SK-N-DZ (cell line): ENCODE results near the gene KRTAP5-3.
"Not testable (repeated sequence)": the region's sequence is repeated elsewhere in the genome, so short reads cannot be mapped to it uniquely, and the experiment has no call there.

Source experiments
- DNase-seq: peaks from one replicate; pipeline ENCODE4 v3.0.0-alpha.2; 2015; ENCODE audit warnings: low spot score

KRTAP5-3 gene

DNA sequence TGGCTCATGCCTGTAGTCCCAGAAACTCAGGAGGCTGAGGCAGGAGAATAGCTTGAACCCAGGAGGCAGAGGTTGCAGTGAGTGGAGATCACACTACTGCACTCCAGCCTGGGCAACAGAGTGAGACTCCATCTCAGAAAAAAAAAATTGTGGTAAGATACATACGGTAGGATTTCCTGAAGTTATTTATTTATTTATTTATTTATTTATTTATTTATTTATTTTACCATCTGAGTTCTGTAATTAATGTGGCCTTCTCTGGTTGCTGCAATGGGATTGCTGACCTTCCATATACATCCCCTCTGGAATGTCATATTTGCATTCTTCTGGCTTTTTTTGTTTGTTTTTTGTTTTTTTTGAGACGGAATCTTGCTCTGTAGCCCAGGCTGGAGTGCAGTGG, 25.4 kb downstream of the KRTAP5-3 start:
- DNase-seq: not testable (repeated sequence)

DNA sequence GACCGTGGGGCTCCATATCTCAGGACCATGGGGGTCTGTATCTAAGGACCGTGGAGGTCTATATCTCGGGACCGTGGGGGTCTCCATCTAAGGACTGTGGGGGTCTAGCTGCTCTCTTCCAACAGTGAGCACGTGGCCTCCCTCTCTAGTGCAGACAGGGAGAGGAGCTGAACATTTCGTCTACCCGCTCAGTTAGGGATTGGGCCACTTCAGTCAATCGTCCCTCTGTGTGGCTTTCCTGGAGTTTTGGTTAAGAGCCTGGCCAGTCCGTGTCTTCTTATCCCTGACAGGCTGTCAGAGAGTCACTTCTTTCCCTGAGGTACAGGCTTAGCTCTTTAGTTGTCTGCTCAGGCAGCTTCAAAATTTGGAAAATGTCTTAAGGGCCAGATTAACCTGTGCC, 26.3 kb downstream of the KRTAP5-3 start:
- DNase-seq: no peak

DNA sequence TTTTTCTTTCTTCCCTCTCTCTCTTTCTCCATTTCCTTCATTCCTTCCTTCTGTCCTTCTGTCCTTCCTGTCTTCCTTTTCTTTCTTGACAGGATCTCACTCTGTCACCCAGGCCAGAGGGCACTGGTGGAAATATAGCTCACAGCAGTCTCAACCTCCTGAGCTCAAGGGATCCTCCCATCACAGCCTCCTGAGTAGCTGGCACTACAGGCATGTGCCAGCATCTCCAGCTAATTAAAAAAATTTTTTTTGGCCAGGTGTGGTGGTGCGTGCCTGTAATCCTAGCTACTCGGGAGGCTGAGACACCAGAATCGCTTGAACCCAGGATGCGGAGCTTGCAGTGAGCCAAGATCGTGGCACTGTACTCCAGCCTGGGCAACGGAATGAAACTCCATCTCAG, 31.4 kb downstream of the KRTAP5-3 start:
- DNase-seq: no peak

DNA sequence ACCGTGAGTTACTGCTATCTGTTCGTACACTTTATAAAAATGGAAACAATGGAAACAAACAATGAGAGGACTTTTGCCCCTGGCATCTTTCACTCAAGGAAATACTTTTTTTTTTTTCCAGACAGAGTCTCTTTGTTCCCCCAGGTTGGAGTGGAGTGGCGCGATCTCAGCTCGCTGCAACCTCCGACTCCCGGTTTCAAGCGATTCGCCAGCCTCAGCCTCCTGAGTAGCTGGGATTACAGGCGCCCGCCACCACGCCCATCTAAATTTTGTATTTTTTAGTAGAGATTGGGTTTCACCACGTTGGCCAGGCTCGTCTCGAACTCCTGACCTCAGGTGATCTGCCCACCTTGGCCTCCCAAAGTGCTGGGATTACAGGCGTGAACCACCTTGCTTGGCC, 32.5 kb downstream of the KRTAP5-3 start:
- not testable (repeated sequence) for DNase-seq

DNA sequence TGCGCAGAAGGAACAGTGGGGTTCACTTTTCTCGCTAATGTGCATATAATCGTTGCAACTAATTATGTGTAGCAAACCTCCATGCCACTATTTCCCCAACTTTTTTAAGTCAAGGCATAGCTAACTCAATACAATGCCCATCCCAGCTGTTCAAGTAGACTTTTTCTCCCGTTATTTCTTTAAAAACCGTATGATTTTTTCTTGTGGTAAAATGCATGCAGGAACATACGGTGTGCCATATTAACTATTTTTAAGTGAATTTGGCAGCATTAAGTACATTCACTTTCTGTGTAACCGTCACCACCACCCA, 33.4 kb downstream of the KRTAP5-3 start:
- DNase-seq: no peak

DNA sequence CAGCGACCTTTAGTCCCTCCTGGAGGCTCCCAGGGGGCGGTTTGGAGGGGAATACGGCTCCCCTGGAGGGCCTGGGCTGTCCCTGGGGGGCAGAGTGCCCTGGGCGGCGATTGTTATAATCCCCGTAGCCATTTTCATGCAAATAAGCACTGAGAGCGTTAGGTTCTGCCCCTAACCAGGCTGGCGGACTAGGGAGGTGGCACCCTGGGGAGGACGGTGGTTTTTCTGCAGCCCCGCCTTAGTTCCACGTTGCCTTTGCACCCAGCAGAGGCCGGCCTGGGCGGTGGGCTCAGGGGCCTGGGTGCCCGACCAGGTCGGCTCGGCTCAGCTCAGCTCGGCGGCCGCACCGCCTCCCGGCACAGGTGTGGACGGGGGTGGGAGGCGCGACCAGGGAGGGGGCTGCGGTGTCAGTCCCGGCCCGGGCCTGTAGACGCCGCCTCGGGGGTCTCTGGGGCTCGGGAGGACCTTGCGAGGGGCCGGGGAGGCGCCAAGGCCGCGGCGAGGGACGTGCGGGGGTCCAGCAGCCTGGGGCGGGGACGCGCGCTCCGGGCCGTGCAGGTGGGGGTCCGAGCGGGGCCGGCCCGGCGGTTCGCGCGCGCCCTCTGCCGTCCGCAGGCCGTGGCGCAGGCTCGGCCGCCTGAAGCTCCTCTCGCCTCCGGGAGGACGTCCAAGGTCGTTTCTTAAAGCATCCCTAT, 33.9 kb downstream of the KRTAP5-3 start:
- DNase-seq: no peak

DNA sequence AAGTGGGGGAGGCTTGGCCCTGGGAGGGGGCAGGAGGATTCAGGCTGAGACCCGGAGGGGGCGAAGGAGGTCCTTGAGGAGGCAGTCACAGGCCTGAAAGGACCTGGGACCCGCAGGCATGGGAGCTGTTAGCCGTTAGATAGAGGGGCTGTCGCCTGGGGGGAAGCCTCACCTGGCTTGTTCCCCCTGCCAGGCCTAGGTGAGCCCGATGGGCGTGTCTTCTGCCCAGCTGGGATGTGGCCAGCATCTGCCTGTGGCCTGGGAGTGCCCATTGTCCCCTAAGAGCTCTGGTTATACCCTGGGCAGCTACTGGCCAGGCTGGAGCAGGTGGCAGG, 34.4 kb downstream of the KRTAP5-3 start:
- no peak for DNase-seq

DNA sequence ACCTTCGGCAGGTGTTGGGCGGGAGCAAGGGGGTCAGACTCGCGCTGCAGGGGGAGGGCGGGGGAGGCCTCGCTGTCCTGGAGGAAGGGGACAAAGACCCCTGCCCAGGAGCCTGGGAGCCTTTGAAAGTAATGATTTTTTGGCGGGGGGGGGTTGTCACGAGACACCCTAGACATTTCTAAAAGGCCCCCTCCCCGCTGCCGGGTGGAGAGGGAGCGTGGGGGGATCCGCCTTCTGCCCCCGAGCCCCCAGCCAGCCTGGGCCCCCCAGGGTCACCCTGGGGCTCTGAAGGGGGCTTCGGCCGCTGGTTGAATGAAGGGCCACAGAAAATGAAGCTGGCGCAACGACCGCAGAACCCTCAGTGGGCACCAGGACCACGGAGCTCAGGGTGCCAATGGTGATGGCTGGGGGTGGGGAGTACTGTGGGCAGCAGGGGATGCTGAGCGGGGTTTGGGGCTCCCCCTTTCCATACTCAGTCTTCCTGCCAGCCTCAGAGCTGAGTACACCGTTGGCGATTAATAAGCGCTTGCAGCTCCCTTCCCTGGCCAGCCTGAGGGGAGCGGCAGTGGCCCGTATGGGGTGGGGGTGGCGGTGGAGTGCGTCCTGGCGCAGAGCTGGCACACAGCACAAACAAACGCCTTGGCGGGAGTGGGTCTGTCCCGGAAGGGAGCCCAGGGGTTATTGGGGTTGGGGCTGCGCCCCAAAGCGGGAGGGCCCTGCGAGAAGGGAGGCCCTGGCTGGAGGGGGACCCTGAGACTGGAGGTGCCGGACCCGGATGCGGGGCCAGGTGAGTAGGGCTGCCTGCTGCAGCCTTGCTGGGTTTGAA, 35.0 kb downstream of the KRTAP5-3 start:
- no peak for DNase-seq

DNA sequence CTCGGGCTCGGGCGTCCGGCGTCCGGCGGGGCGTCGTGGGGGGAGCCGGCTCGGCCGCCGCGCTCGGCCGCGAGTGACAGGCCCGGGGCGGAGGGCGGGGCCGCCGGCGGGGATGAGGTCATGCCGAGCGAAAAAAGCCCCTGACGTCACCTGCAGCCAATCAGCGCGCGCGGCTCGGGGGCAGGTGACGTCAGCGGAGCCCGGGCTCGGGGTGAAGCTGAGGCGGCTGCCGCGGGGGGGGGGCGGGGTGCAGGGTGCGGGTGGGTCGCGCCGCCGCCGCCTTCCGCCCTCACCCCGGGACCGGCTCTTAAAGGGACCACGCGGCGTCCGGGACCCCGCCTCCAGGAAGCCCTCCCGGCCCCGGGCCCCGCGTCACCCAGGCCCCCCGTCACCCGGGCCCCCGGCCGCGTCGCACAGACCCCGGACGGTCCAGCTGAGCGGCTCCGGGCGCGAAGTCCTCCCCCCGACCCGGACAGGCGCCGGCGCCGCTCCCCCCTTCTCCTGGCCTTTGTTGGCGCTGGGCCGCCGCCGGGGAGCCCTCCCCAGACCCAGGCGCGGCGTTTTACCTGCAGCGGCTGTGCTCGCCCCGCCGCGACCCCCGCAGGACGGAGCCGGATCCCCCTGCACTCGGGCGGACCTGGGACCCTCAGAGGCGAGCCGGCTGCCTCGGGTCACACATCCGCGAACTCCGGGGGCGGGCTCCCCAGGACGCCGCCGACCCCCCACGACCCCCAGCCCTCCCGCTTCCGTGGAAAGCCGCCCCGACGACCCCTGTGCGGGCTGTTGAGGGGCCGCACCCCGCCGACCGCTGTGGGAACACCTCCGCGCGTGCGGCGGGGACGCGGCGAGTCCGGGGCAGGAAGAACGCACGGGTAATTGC, 35.8 kb downstream of the KRTAP5-3 start, which contains the start of gene DUSP8:
DUSP8 (minus strand) TSS at position 75 of the 880 bp plus-strand sequence. CDS start 6,445 bp downstream, outside the sequence.
- DNase-seq: peak; percentile 76

DNA sequence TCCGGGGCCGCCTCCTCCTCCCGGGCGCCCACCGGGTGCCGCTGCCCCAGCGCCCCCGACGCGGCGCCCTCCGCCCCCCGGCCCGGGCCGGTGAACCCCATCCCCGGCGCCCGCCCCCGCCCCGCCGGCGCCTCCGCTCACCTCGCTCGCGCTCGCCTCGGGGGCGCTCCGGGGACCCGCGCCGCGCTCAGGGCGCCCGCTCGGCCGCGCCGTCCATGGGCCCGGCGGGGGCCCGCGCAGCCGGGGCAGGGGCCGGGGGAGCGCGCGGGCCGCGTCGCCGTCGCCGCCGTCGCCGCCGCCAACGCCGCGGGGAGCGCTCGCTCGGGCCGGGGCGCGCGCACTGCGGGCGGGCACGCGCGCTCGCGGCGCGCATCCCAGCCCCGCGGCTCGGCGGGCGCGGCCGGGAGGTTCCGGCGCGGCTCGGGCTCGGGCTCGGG, 36.5 kb downstream of the KRTAP5-3 start:
- DNase-seq: no peak

DNA sequence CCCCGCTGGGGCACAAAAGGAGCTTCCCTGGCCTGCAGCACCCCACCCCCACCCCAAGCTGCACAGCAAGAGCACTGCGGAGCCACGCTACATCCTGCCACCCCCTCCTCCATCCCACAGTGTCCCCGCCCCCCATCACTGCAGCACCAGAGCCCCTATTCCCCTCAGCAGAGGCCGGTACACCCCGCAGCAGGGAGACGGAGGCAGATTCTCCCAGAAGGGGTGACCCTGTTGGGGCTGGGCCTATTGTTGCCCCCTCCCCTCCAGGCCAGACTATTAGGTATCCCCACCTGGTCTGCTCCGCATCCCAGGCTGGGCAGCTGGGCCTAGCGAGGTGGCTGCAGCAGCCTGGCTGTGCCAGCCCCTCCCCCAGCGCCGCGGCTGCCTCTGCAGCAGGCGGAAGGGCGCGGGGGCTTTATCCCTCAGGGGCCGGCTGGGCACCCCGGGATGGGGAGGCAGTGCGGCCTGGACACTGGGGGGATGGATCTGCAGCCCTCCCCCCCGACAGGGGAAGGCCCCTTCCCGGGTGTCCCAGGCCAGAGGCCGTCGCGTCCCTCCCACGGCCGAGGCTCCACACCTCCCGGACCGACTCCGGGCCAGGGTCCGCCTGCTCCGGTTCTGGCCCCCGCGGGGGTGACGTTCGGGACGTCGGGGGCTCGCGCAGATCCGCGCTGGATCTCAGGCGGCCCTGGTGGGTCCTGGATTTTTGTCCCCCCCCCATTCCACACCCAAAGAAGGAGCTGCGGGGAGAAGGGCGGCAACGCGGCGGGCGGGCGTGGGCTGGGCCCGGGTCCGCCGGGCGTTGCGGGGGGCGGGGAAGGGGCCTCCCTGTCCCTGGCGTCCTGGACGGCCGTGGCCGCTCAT, 37.1 kb downstream of the KRTAP5-3 start:
- DNase-seq: peak; percentile 42

DNA sequence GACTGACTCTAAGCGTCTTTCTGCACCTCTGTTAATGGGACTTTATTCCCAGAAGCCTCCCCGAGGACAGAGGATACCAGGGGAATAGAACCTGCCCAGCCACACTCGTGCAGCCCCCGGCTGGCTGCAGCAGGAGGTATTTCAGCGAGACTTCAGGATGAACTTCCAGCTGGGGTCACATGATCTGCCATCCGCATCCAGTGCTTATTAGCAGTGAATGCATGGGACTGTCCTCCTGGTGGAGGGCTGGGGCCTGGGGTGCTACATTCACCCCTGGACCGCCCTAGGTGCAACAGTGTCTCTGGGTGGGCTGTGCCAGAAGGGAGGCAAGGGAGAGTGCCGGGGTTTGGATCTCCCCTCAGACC, 37.8 kb downstream of the KRTAP5-3 start:
- no peak for DNase-seq

DNA sequence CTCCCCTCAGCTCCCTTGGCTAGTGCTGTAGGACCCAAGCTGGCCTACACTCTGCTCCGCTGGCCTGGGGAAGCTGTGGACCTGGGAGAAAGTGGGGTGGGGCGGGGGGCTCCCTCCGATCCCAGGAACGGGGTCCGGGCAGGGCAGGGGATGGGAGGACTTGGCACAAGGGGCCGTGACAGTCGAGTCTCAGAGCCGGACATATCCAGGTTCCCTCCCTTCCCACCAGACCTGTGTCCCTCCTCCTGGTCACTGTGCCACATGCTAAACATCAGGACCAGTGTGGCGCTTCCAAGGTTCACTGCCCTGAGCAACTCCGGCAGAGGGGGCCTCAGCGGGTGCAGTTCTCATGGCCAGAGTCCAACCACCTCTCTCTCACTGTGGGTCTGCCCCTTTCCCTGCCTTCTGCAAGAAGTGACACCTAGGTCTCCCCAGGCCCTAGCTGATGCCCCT, 38.2 kb downstream of the KRTAP5-3 start:
- no peak for DNase-seq

DNA sequence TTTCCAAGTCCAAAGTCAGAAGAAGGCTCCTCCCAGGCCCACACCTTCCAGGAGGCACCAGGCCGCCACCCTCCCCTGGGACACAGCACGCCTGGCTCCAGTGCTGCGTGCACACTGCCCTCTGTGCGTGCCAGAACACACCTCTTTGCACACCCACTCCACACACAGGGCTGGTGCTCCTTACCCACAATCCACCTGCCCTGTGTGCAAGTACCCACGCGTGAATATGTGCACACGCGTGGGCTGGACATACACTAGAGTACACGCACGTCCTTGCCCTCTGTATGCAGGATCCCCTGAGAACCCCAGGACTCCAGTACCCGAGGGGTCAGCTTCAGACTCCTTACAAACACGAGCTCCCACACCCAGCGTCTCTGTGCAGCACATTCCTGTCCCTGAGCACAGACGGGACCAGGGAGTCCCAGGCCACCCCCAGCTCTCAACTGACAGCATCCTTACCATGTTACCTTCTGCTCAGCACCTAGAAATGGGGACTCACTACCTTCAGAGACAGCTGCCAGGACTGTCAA, 38.9 kb downstream of the KRTAP5-3 start:
- no peak for DNase-seq

DNA sequence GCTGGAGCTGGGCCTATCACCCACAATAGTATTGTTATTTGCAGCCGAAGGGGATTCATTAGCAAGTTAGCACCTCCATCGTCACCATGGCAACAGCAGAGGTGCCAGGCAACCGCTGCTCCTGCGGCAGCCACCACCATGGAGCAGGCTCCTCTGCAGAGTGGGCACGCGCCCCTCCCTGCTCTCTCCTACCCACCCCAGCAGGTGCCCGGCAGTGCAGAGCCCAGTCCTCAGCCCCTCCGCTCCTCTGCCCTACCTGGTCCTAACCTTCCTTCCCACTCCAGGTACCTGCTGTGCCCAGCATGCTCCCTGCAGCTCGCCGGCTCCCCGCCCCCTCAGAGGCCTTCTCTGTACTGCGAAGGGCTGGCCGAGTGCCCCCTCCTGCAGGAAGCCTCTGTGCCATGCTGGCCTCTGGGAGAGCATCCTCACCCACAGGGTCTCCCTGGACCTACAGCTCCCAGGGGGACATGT, 39.8 kb downstream of the KRTAP5-3 start:
- no peak for DNase-seq

DNA sequence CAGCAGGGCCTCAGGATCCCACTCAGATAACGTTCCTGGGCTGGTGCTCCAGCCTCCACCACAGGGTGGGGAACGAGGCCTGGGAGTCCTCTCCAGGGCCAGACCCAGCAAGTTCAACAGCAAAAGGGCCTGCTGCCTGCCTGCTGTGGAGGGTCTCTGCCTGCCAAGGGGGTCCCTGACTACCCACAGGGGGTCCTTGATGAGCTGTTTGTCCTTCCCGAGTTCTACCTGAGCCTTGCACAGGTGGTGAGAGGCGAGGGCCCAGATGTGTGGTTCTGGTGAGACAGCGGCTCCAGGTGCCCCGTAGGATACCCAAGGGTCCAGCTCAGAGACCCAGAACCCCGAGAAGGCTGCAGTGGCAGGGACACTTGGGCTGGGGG, 40.6 kb downstream of the KRTAP5-3 start:
- DNase-seq: no peak

DNA sequence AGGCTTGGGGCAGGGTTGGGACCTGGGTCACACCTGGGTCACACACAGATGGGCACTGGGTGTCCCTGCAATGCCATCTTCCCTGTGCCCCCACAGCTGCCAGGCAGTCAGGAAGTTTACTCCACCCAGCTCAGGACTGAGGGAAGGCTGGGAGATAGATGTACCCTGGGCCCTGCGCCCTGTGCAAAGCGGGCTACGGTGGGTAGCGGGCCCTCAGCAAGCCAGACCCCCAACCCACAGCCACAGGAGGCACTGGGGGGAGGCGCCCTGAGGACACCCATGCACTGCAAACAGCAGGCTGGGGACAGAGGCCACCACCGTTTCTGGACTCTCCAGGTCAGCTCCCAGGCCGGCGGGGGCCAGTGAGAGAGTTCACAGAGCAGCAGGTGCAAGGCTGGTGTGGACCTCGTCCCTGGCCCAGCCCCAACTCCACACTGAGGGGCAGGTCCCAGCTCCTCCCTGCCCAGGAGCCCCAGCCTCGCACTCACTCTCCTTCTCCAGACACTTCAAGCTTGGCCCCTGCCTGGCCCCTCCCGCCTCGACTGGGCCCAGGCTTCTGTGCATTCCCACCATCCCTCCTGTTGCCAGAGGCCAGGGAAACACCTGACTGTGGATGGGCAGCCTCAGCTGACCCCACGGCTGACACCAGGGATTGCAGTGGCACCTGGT, 41.1 kb downstream of the KRTAP5-3 start:
- DNase-seq: no peak

DNA sequence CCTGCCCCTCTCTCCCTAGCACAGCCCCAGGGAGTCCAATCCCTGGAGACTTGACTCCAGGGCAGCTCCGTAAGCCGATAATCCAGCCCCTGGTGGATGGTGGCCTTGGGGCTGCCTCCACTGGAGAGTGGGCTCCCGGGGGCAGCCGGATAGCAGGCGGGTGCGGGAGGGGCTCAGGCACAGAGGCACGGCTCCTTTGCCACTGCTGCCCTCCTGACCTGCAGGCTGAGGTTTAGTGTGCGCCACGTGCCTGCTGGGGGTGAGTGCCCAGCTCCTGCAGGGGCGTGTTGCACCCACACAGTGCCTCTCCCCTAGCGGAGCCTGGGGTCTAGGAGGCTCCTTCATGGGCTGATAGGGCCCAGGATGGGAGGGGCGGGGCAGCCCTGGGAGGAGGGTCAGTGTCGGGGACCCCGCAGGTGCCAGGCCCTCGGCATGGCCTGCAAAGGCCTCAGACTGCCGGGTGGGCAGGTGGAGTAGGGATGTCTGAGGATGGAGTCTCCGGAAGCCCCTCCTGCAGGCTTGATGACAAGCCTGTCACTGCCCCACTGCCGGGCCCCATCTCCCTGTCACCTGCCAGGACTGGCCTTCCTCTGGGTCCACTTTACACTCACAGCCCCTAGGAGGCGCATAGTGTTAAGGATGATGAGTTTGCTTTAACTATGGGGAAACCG, 41.7 kb downstream of the KRTAP5-3 start:
- DNase-seq: no peak

DNA sequence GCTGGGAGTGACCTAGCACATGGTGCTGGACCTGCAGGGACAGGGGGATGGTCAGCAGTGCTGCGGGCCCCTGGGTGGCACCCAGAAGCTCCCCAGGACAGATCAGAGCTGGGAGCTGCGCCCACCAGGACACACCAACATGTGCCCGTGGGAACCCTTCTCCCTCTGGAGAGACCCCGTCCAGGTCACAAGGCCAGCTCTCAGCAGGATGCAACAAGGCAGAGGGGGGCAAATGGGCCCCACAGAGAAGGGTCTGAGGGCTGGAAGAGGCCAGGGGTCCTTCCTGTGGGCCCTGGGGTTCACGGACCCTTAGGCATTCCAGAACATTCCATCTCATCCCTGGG, 42.4 kb downstream of the KRTAP5-3 start:
- no peak for DNase-seq
